Dermis blood vessel endothelial cell (primary cell): ENCODE data around the gene EDC3. TPM values are rescaled to one million over a fixed set of nuclear protein-coding genes. Genes with fewer than 3 reads are reported as not detected.
A peak's percentile ranks its signal among the peaks of the same experiment; 100 is the strongest.
"Not testable (repeated sequence)": the region's sequence is repeated elsewhere in the genome, so short reads cannot be mapped to it uniquely, and the experiment has no call there.

Experiments used
- DNase-seq: peaks from one replicate; pipeline ENCODE4 v3.0.0; 2010
- total RNA-seq: library from RNA; depleted of rRNA; stranded (reverse); fragments of >200 nt; gene quantifications from 2 replicates; pipeline ENCODE4 v1.2.3, GENCODE V29; 2014

The EDC3 gene
- total RNA-seq, 1 donor from 2014 or later, result 21.4 TPM

DNA sequence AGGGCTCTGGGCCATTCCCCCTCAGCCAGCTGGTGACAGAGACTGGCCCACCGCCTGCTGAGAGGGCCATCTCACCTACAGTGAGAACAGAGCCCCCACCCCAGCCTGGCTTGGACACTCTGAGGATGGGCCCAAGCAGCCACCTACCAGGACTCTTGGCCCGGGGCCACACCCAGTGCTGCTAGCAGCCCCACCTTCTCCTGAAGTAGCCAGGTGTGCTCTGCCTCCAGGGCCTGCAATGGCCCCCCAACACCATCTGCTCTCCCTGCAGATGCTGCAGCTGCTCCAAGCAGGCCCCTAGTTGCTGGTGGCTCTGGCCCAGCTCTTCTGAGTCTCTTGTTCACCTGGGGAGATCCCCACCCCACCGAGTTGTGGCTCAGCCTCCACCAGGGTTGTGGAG is 87.0 kb downstream of the EDC3 start:
- no peak for DNase-seq

DNA sequence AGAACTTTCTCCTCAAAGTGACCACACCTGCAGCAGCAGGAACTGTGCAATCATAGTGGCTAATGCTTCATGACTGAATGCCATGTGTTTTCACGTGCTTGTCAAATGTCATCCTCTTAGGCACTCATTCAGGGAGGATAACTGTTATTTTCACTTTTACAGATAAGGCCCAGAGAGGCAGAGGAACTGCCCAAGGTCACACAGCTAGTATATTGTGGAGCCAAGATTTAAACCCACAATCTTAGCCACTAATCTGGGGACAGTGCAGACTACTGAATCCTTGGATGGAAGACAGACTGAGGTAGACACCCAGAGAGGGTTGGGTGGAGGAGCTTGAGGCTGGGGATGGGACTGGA is 90.1 kb downstream of the EDC3 start:
- DNase-seq, result no peak

DNA sequence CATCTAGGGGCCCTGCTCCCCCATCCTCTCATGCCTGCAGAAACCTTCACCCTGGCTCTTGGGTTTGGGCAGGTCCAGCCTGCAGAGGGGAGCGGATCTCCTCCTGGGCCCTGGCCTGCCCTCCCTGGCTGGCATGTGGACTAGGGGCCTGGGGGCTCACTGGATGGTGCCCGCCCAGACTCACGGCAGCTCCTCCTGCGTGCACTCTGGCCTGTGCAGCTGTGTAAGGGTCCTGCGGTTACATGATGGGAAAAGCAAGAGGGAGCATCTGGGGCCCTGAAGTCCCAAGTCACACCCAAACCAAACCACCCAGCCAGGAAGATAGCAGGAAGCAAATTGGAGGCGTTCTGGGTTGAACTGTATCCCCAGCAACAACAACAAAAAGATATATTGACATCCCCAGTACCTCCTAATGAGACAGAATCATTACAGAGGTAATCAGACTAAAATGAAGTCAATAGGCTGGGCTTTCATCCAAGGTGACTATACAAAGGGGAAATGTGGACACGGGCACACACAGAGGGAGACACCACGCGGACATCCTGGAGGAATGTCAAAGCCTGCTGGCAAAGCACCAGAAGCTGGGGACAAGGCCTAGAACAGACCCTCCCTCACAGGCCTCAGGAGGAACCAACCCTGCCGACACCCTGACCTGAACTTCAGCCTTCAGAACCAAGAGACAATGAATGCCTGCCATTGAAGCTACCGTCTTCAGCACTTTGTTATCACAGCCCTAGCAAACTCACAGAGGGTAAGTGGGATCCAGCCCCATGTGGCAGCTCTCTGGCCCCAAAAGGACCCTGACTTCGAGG is 90.6 kb downstream of the EDC3 start:
- DNase-seq, result peak; percentile 30

DNA sequence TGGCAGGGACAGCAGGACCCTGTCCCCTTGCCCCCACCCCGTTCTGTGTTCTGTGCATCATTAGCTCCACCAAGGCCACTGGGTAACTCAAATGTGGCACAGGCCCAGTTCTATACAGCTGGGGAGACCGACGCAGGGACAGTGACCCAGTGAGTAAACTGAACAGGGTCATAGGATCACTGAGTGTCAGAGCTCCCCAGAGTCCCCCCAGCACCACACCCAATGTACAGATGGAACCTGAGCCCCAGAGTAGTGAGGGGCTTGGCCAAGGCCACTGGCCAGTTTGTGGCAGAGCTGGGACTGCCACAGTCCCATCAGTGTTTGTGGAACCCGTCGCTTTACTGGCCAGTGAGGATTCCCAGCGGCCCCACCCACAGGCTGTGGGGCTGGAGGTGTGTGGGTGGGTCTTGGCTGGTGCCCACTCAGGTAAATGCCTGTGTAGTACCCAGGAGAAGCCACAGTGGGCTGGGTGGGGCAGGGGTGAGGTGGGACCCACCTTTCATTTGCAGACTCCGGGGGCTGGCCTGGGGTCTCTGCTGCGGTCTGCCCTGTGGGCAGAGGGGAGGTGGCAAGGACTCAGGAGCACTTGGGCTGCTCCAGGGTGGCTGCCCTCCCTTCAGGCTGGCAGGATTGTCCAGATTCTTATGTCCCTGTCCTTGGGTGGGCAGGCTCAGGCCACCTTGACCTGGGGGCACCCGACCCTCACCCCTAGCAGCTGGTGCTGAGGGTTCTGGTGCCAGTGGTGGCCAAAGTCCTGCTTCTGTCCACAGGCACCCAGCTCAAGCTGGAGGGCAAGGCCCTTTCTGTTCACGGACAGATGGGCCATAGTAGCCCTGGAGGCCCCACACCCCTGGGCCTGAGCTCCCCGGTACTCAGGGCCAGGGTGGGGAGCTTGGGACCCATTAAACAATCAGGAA is 91.8 kb downstream of the EDC3 start:
- no peak for DNase-seq

DNA sequence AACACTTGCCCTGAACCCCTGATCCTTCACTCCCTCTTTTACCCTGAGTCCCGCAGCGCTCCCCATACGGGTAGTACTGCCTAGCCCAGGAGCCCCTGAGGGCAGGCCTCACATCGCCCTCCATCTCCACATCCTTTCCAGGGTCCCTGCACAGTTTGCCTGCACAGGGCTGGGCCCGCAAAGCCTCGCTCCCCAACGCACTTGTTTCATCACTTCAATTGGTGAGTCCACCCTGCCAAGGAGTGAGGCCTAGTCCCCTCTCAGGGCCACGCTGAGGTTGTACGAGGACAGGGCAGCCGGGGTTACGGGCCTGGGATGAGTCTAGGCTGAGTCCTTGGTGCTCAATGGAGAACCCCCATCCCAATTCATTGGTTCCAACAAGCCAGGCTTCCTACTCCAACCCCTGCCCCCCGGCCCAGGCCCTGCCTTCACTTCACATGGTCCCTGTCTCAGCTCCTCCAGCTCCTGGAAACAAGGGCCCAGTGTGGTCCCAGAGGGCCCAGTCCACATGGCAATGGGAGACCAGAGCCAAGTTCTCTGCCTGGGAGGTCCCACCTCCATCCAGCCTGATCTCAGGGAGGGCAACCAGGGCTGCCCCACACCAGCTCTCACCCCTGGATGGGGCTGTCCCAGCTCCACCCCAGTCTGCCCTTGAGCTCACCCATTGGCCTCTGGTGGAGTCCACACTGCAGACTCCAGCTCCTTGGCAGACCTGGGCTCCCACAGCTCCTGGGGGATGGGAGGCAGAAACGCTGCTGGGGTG is 92.6 kb downstream of the EDC3 start:
- no peak for DNase-seq

DNA sequence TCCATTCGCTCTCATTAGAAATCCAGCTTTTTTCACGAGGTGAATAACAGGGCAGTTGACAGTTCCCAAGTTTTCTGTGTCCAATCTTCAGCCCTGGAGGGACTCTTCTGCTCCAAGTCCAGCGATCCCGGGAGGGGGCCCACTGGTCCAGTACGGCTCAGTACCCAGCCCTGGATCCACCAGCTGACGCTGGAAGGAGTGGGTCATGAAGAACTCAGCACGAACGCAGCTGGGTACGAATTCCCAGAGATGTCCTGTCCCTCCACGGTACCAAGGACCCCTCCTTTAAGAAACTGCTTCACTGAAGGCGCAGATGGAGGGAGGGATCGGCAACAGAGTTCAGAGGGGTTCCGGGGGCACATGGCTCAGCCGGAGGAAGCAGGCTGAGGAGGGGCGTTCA is 96.7 kb downstream of the EDC3 start:
- DNase-seq, result no peak

DNA sequence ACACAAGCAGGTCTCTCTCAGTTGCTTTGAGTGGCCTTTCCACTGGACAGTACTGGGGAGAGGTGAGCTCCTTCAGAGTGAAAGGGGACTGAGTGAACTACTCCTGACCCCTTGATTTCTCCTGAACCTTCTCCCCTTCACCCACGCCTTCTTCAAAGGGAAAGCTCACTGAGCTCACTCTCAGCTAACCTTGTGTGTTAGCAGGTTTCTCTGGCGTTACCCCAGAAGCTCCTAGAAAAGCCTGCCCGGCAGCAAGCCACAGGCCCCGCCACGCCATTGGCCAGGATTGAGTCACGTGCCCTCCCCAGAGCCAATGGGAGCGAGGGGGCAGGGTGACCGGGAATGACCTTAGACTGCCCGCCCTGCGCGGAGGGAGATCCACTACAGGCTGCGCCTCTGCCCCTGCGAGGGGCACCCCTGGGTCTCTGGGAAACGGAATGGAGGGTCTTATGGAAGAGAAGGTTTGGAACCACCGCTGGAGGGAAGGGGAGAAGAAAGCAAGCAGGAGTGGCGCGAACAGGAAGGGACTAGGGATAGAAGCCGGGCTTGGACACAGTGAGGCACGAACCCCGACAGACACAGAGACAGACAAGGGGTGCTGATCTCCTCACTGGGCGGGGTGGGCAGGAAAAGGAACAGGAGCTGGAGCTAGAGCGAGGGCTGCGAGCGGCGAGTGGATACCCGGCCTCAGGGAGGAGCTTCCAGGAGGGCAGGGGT is 97.5 kb downstream of the EDC3 start:
- DNase-seq, result peak; percentile 94

DNA sequence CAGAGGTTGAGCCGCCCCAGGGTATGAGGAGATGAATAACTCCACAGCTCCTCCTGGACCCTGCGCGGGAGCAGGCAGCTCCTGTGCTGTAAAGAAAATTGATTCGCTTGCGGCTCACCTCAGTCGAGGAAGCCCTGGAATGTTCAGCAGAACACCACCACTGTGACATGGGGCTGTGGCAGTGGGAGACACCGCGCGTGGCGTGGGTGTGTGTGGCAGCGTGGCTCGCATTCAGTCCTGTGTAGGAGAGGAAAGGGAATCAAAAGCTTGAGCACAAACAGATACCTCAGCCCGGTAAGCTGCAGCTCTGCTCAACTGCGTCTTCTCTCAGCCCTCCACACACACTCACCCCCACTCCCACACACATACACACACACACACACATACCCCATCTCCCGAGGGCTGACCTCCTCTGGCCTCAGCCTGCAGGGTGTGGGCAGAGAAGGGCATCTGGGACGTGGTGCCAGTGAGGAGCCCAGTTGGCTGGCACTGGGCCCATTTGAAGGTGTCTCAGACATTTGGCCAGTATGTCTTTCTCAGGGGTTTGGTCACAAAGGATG is 98.6 kb downstream of the EDC3 start:
- not testable (repeated sequence) for DNase-seq

DNA sequence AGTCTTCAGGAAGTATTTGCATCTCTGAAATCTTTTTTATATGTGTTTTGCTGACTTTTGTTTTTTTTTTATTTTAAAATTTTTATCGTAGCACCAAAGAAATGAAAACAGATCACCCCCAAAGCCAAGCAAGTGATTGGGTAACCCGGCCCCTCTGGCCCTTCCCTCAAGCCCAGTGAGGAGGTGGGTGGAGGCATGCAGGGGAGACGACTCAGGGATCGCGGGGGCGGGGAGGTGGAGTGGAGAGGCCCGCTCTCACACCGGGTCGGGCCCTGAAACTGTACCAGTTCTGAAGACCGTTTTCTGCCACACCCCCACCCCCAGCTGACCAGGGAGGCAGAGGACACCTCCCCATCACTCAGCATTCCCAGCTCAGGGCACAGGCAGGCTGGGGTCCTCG is 99.1 kb downstream of the EDC3 start:
- not testable (repeated sequence) for DNase-seq

DNA sequence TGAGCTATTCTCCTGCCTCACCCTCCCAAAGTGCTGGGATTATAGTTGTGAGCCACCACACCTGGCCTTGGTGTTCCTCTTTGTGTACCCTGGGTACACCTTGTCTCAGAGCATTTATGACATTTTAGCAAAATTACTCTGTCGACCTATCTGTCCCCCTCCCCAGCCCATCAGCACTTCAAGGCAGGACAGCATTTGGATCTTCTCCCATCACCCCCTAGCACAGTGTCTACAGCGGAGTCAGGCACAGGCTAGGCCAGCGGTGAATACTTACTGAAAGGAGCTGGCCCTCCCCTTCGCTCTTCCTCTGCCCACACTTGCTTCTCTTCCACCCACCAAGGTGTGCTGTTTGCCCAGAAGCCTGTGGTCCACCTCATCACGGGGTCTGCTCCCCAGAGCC is 100.6 kb downstream of the EDC3 start:
- no peak for DNase-seq

DNA sequence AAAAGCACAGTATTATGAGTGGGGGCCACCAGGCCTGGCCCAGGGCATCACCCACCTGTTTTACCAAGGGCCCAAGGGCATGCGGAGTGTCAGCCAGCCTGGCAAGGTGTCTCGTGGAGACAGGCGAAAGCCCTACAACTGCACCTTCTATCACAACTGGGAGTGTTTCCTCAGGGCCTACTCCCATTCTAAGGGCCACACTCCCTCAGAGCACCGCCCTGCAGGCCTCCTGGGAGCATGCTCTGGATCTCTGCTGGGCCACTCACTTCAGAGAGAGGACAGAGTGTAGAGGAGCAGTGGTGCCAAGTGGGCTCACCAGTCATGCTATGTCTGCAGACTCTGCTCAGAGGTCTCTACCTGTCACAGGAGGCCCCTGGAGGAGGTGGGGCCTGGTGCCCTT is 101.4 kb downstream of the EDC3 start:
- DNase-seq, result no peak

DNA sequence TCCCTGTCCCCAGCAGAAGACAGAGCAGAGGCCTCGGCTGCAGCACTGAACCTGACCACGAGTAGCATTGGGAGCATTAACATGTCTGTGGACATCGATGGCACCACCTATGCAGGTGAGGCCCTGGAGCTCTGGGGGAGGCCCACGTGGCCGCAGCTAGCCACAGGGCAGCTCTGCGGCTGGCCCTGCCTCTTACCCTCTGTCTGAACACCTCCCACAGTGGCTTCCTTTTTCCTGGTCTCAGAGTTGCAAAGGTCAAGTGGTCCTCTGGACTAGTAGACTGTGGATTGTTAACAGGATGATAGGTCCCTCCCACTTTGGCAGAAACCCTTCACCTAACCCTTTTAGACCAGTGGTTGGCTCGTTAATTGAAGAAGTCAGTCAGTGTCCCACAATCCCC is 102.7 kb downstream of the EDC3 start:
- DNase-seq, result no peak

DNA sequence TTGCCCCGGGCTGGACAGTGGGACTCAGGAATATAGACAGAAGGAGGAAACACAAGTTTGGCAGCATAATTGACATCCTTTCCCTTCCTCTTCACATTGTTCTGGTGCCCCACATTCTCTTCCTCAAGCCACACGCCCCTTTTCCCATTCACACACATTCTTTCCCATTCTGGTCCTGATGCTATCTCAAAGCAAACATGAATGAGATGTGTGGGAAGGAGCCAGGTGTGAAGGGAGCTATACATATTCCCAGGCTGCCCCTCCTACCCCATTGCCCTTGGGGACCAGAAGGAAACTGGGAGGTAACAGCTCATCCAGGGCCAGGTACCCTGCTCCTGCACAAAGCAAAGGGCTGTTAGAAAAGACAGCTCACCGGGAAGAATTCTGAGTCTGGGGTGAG is 103.6 kb downstream of the EDC3 start:
- no peak for DNase-seq

DNA sequence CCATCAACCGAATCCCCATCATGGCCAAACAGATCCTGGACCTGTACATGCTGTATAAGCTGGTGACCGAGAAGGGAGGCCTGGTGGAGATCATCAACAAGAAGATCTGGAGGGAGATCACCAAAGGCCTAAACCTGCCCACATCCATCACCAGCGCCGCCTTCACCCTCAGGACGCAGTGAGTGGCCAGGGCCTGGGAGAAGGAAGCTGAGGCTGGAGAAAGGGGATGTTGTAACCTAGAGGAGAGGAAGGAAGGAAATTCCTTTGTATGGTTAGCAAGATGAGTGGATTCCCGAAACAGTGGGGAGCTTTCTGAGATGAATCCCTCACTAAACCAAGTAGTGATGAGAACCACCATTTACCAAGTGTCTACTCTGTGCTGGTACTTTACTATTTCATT is 106.0 kb downstream of the EDC3 start:
- DNase-seq, result peak; percentile 49

DNA sequence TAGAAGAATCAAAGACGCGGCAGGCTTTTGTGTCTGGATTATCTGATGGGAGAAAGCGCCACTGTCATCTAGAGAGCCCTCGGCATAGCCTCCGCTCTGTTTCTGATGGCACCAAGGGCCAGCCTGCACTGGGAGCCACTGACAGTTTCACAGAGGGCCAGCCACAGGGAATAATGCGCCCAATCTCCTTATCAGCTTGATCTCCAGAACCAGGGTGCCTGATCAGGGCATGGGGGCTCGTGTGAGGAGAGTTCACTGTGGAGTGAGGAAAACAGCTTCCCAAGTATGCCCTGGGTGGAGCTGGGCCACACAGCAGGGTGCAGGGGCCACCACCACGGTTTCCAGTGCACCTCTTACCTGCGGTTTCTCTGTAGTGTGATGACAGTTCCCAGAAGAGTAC is 110.0 kb downstream of the EDC3 start:
- no peak for DNase-seq

DNA sequence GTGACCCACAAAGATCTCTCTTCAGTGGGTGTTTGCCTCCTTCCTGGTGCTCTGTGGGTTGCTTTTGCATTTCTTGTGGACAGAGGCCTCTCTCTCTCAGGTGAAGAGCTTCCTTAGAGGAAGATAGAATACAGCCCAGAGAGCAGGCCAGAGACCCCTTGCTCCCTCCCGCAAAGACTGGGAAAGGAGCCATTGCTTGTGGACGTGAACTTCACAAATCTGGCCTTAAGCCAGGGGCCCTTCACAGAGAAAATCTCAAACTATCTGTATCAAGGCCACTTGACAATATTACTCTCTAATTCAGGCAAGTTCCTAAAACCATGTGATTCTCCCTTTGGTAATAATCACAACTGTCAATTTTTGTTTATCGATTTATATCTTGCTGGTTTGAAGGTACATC is 110.6 kb downstream of the EDC3 start:
- no peak for DNase-seq

DNA sequence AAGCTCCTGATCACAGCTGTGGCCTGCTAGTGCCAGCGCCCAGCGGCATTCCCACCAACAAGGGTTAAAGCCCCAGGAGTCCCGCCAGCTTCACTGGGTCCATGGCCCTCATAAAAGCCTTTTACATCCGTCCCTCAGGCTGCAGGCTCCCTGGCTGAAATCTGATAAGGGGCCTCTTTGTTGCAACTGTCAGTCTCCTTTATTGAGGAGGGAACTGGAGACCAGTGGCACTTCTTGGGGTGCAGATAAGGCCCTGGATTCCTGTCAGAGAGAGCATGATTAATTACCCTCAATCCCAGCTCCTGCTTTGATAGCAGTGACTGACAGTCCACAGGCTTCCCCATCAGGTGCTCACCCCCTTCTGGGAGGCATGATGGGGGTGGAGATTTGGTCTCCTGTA is 111.0 kb downstream of the EDC3 start:
- DNase-seq, result no peak

DNA sequence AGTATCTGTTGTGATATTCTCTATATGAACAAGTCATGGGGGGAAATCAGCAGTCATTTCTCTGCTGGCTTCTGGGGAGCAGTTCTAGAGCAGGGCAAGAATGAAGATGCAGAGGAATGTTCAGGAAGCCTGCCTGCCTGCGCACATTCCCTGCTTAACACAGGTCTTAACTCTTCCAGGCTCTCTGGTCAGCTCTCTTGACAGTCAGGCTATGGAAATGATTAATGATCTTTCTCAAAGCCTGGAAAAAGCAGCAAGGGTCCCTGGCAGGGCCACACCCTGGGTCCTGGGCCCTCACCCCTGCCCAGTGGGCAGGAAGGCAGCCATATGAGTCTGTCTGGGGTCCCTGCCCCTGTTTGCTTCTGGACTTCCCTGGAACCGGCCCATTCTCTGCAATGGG is 111.6 kb downstream of the EDC3 start:
- DNase-seq, result no peak
